GM12892 (cell line): Measurements from ENCODE around the gene JARID2.

ENCODE experiments used
- POLR2AphosphoS5 ChIP-seq: IDR thresholded peaks from 2 replicates; pipeline ENCODE4 v1.6.1; 2011; ENCODE audit warnings: low read depth, low read length, control low read depth
- TAF1 ChIP-seq: IDR thresholded peaks from 2 replicates; pipeline ENCODE4 v1.6.1; 2011; ENCODE audit warnings: low read depth, mild to moderate bottlenecking, control low read depth, low read length, borderline replicate concordance

DNA sequence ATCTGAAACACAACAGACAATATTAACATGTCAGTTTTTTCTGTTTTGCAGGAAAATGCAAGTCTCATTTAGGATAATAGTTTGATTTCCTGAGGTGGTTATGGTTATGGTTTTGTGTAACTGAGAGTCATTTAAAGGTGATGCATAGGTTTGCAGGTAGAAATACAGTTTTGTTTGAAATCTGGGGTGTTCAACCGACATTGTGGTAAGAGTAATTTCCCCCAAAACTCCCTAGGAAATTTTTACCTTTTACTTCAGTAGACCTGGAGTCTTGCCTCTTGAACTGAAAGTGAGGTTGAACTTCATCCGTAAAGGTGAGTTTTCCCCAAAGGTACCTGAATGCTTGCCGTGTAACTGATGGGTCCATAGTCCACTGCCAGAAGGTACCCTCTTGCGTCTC, 71.4 kb downstream of the JARID2 start:
- TF ChIP-seq POLR2AphosphoS5 (no peak), TAF1 (no peak)
